HEK293 (cell line): ENCODE data around the gene EML4.

Source experiments
- BCL11B ChIP-seq: fragments of 450-650 bp; formaldehyde crosslinking; IDR thresholded peaks from 2 replicates; pipeline ENCODE4 v1.5.1; 2016; ENCODE audit warnings: low read depth, missing biosample characterization, missing genetic modification characterization
- GLI2 ChIP-seq: fragments of 450-650 bp; formaldehyde crosslinking; IDR thresholded peaks from 2 replicates; pipeline ENCODE4; 2017; ENCODE audit warnings: missing biosample characterization, missing genetic modification characterization, low read depth, borderline replicate concordance
- PBX3 ChIP-seq: sonication (generic); formaldehyde crosslinking; IDR thresholded peaks from 2 replicates; pipeline ENCODE4 v1.8.1; 2022; ENCODE audit warnings: mild to moderate bottlenecking, moderate library complexity, missing genetic modification reagents
- REST ChIP-seq: fragments of 450-650 bp; formaldehyde crosslinking; IDR thresholded peaks from 2 replicates; pipeline ENCODE4 v1.5.1; 2016; ENCODE audit warnings: missing biosample characterization, missing genetic modification characterization
- SP2 ChIP-seq: fragments of 450-650 bp; formaldehyde crosslinking; IDR thresholded peaks from 2 replicates; pipeline ENCODE4 v1.5.1; 2016; ENCODE audit warnings: missing biosample characterization, missing genetic modification characterization
- YY1 ChIP-seq: fragments of 450-650 bp; formaldehyde crosslinking; IDR thresholded peaks from 2 replicates; pipeline ENCODE4 v1.5.1; 2018; ENCODE audit warnings: missing biosample characterization, missing genetic modification characterization
- ZBTB49 ChIP-seq: fragments of 450-650 bp; formaldehyde crosslinking; IDR thresholded peaks from 2 replicates; pipeline ENCODE4 v1.5.1; 2016; ENCODE audit warnings: missing biosample characterization, missing genetic modification characterization, low read depth
- ZNF354C ChIP-seq: fragments of 450-650 bp; formaldehyde crosslinking; IDR thresholded peaks from 2 replicates; pipeline ENCODE4 v1.5.1; 2016; ENCODE audit warnings: missing biosample characterization, missing genetic modification characterization, low read depth, borderline replicate concordance
- ZNF571 ChIP-seq: fragments of 450-650 bp; formaldehyde crosslinking; IDR thresholded peaks from 2 replicates; pipeline ENCODE4 v1.5.0; 2017; ENCODE audit warnings: missing biosample characterization, missing genetic modification characterization
- ZNF639 ChIP-seq: fragments of 450-650 bp; formaldehyde crosslinking; IDR thresholded peaks from 2 replicates; pipeline ENCODE4 v1.5.1; 2016; ENCODE audit warnings: missing biosample characterization, missing genetic modification characterization
- ZNF645 ChIP-seq: fragments of 450-650 bp; formaldehyde crosslinking; IDR thresholded peaks from 2 replicates; pipeline ENCODE4; 2016; ENCODE audit warnings: missing biosample characterization, missing genetic modification characterization
- TF ChIP-seq, protein P1 (sequence below): fragments of 450-650 bp; formaldehyde crosslinking; IDR thresholded peaks from 2 replicates; pipeline ENCODE4 v1.5.1; 2016; ENCODE audit warnings: missing biosample characterization, missing genetic modification characterization
- TF ChIP-seq, protein P2 (sequence below): fragments of 450-650 bp; formaldehyde crosslinking; IDR thresholded peaks from 2 replicates; pipeline ENCODE4 v1.5.1; 2016; ENCODE audit warnings: missing biosample characterization, missing genetic modification characterization
- TF ChIP-seq, protein P3 (sequence below): fragments of 450-650 bp; formaldehyde crosslinking; IDR thresholded peaks from 2 replicates; pipeline ENCODE4 v1.5.1; 2017; ENCODE audit warnings: missing biosample characterization, missing genetic modification characterization

DNA sequence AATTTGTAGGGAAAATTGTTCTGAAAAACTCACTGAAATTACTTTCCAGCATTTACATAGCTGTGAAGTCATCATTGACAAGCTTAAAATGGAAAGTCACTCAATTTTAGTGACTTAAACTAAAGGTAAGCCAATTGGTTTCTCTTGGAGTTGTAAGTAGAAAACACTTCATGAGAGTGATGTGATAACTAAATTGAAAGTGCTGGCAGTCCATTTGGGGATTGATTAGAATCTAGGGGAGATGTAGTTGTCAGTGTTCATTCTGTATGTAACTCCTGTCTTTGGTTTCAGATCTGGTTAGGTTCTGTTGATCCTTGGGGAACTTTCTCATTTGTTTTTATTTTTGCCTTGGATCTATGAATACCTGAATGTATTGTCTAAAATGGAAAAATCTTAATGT is 138.0 kb downstream of the EML4 start:
- TF ChIP-seq ZNF645 (tag by site-specific recombination) (no peak), GLI2 (tag by site-specific recombination) (no peak), SP2 (tag by site-specific recombination) (no peak), ZNF639 (no peak), PBX3 (CRISPR knock-in tag) (no peak), ZNF354C (tag by site-specific recombination) (no peak), REST (tag by site-specific recombination) (no peak), ZBTB49 (no peak), BCL11B (tag by site-specific recombination) (no peak), YY1 (no peak), ZNF571 (tag by site-specific recombination) (no peak)
- TF ChIP-seq, protein P1, sequence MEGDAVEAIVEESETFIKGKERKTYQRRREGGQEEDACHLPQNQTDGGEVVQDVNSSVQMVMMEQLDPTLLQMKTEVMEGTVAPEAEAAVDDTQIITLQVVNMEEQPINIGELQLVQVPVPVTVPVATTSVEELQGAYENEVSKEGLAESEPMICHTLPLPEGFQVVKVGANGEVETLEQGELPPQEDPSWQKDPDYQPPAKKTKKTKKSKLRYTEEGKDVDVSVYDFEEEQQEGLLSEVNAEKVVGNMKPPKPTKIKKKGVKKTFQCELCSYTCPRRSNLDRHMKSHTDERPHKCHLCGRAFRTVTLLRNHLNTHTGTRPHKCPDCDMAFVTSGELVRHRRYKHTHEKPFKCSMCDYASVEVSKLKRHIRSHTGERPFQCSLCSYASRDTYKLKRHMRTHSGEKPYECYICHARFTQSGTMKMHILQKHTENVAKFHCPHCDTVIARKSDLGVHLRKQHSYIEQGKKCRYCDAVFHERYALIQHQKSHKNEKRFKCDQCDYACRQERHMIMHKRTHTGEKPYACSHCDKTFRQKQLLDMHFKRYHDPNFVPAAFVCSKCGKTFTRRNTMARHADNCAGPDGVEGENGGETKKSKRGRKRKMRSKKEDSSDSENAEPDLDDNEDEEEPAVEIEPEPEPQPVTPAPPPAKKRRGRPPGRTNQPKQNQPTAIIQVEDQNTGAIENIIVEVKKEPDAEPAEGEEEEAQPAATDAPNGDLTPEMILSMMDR (tag by site-specific recombination), result no peak
- TF ChIP-seq, protein P2, sequence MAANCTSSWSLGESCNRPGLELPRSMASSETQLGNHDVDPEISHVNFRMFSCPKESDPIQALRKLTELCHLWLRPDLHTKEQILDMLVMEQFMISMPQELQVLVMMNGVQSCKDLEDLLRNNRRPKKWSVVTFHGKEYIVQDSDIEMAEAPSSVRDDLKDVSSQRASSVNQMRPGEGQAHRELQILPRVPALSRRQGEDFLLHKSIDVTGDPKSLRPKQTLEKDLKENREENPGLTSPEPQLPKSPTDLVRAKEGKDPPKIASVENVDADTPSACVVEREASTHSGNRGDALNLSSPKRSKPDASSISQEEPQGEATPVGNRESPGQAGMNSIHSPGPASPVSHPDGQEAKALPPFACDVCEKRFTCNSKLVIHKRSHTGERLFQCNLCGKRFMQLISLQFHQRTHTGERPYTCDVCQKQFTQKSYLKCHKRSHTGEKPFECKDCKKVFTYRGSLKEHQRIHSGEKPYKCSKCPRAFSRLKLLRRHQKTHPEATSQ (tag by site-specific recombination), result no peak
- TF ChIP-seq, protein P3, sequence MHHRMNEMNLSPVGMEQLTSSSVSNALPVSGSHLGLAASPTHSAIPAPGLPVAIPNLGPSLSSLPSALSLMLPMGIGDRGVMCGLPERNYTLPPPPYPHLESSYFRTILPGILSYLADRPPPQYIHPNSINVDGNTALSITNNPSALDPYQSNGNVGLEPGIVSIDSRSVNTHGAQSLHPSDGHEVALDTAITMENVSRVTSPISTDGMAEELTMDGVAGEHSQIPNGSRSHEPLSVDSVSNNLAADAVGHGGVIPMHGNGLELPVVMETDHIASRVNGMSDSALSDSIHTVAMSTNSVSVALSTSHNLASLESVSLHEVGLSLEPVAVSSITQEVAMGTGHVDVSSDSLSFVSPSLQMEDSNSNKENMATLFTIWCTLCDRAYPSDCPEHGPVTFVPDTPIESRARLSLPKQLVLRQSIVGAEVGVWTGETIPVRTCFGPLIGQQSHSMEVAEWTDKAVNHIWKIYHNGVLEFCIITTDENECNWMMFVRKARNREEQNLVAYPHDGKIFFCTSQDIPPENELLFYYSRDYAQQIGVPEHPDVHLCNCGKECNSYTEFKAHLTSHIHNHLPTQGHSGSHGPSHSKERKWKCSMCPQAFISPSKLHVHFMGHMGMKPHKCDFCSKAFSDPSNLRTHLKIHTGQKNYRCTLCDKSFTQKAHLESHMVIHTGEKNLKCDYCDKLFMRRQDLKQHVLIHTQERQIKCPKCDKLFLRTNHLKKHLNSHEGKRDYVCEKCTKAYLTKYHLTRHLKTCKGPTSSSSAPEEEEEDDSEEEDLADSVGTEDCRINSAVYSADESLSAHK (tag by site-specific recombination), result no peak
